HG03060 (cell line): Measurements from ENCODE around the gene ESR1.
A peak's percentile ranks its signal among the peaks of the same experiment; 100 is the strongest.

Source experiments
- ATAC-seq: cut with Tn5 transposase; IDR thresholded peaks from one replicate; pipeline ENCODE4 v1.9.1; 2021; ENCODE audit warnings: low read depth, moderate number of reproducible peaks; ENCODE audit not compliant: unreplicated experiment

Gene ESR1

DNA sequence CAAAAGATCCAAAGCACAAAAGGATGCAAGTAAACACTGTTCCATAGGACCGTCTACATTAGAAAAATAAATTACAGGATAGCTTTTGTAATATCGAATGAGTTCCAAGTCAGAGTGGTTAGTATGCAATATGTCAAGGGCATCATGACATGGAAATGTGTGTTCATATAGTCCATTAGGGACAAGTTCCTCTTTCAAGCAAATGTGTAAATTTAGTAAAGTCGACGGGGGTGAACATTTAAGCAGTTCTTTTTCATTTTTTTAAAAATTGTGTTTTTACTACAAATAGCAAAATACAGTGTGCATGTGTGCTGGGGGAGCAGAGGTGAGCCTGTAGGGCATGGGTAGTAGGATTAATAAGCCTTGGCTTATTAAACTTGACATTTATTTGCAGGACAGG is 359.0 kb downstream of the ESR1 start:
- ATAC-seq = no peak

- no peak for ATAC-seq
Measured at GRCh38 chr6:152166897-152167296, 359.4 kb downstream of the ESR1 start.

GRCh38 chr6:152167641-152168603 is 360.4 kb downstream of the ESR1 start:
- ATAC-seq = no peak

- ATAC-seq = no peak
Measured at GRCh38 chr6:152170313-152170701, 362.8 kb downstream of the ESR1 start.

GRCh38 chr6:152170702-152171667 is 363.5 kb downstream of the ESR1 start:
- ATAC-seq = peak; percentile 97

GRCh38 chr6:152173321-152173720 is 365.8 kb downstream of the ESR1 start:
- ATAC-seq = no peak

GRCh38 chr6:152173957-152174356 is 366.5 kb downstream of the ESR1 start:
- ATAC-seq = no peak

DNA sequence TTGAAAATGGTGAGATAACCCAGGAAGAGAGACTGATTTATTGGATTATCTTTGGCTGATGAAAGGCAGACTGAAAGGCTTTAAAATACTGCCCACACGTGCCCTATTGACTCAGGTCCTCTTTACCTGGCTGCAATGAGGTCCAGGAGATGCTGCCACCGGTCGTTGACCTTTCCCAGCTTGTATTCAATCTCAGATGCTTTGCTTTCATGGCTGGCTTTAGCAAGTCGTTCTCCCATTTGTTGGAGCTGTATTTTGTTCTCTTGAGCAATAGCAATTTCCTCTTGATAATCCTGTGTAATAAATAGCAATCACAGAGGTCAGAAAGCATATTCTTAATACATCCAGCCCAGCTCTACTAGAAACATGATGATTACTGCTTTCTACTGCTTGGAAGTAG is 368.8 kb downstream of the ESR1 start:
- no peak for ATAC-seq
